Stimulated activated CD4-positive, alpha-beta T cell treated with anti-CD3 and anti-CD28 coated beads, Interleukin-2, amount 100 ng/mL, for 24 hours (primary cell): Measurements from ENCODE around the gene CHCHD3.

Experiments used
- DNase-seq, 2 donors: peaks; one replicate each; pipeline ENCODE4 v3.0.0-alpha.2; 2020

CHCHD3 gene

DNA sequence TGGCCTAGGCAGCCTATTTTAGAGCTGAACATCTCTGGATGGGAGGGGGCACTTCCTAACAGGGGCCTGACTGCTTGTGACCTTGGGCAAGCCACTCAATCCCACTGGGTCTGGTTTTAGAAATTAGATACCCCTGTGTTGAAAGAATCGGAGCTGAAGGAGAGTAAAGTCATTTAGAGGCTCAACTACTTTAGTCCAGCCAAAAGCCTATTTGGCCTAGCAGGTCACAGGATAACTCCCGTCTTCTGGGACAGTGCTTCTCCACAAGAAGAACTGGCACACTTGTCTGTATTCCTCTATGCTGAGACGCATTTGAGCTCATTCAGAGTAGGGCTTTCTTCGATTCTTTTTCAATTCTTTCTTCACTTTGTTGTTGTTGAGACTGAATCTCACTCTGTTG, 224.2 kb downstream of the CHCHD3 start:
- DNase-seq = no peak

DNA sequence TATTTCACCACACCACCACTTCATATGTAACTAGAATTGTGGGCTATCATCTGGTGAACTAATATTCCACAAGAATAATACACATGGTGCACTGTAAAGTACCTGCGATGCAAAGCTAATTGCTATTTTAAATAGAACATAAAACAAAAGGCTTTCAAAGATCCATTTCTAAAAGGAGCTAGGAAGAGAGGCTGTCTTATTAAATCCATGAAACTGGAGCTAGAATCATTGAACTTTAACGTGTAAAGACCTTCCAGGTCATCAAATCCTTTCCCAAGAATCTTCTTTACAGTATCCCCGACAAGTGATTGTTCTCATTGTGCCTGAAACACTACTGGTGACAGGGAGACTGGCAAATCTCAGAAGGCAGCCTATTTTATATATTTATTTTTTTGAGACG, 224.9 kb downstream of the CHCHD3 start:
- DNase-seq = no peak

DNA sequence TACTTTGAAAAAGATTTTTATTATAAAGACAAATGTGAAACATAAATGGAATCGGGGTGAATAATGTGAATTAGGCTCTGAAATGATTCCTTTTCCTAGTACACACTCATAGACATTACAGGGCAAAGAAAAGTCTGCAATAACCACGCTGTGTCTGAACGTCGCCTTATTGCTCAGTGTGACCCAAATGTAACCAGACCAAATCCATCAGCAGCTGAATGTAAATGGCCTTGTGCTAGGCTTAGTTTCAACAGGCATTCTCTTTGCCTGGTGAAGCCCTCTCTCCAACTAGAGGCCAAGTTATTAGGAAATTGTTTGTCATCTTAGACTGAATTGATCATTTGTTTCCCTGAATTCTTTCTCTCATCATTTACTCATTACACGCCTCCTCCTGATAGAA, 225.5 kb downstream of the CHCHD3 start:
- DNase-seq = no peak

DNA sequence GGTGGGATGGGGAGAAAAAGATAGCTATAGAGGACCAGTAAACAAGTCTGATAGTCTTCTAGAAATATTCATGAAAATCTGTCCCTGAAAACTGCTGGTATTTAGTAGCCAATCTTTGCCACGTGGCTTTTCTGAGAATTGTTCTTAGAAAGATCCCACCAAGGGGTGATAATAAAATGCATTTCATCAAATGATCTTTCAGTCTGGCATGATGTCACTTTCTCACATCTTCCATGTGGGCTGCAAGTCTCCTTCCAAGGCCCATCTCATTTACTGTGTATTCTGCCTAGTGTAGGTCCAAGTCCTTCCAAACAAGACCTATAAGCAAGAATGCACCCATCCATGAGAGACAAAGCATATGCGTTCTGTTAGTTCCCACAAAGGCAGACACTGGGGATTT, 226.0 kb downstream of the CHCHD3 start:
- no peak for DNase-seq

DNA sequence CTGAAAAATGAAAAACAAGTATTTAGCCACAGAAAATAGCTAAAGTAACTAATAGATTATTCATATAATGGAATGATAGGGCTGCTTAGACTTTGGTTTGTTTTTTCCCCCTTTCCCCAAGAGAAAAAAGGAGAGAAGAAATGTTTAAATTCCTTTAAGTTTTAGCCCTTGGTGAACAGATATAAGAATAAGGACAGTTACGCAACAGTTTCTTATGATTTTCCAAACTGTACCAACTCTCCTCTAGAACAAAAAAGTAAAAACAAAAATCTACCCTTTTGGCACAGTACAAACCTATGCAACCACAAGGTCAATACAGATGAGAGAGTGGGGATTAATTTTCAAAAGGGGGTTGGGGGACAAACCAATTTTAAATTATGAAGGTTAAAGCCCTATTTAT, 227.7 kb downstream of the CHCHD3 start:
- no peak for DNase-seq

DNA sequence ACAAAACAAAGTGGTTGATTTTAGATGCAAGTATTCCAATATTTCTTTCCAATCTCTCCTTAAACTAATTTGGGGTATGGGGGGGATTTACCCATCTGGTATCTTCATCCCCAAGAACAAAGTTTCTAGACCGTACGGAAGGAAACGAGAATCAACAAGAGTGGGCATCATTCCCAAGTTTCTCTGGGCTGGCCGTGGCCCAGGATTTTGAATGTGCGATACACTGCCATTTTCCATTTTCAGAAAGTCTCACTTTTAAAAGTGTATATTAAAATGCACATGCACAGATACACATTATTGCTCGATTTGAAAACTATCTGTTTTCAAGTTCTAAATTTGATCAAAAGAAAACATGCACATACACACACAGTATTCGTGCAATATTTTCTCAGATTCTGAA, 234.5 kb downstream of the CHCHD3 start:
- DNase-seq = no peak

DNA sequence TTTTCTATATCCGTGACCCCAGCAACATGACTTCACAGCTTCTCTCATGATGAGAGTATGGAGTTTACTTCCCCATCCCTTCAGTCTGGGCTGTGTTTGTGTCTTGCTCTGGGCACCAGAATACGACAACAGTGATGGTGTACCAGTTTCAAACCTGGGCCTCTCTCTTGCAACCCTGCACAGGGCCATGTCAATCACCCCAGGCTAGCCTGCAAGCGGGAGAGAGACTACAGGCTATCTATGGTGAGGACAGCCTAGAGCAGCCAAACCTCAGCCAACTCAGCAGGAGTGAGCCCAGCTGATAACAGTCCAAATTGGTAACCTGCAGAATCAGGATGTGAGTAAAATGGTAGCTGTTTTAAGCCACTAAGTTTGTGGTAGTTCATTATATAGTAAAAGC, 235.8 kb downstream of the CHCHD3 start:
- no peak for DNase-seq

DNA sequence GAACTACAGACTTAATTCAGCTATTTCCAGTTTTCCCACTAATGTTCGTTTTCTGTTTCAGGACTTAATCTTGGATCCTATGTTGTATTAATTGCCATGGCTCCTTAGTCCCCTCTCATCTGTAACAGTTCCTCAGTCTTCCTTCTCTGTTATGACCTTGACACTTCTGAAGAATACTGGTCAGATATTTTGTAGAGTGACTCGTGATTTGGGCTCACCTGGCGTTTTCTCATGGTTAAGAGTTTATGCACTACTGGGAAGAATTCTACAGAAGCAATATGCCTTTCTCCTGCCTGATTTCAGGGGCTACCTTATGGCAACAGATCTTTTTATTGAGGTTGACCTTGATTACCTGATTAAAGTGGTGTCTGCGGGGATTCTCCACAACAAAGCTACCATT, 239.4 kb downstream of the CHCHD3 start:
- DNase-seq = no peak

DNA sequence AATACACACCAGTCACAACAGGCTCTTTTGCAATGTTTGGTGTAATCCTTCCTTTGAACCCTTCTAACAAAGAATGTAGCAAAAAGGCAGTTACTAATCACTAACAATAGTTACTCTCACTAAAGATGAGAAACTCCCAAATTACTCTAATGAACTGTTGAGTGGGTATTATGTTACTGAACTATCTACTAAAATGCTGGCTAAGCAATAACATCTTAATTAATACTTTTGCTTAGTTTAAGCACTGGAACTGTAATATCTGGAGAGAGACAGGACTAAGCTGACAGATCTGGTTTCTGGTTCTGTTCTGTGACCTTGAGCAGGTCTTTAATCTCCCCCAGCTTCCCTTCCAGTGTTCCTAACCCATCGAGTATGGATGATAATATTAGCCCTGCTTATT, 241.7 kb downstream of the CHCHD3 start:
- no peak for DNase-seq

DNA sequence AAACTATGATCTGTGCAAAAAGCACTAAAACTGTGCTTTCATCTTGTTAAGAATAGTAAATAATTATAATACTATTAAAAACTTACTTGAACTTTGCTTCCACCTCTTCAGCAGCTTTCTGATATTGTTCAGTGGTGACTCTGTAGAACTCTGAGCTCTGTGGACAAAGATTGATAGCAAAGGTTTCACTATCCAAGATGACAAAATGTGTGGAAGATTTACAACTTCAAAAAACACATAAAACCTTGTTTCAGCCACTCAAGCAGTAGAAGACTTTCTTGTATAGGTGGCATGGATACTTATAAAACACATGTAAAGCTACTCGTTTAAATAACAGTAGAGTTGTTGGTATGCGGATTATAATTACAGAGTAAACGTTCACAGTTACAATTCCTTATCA, 243.6 kb downstream of the CHCHD3 start:
- DNase-seq = no peak

DNA sequence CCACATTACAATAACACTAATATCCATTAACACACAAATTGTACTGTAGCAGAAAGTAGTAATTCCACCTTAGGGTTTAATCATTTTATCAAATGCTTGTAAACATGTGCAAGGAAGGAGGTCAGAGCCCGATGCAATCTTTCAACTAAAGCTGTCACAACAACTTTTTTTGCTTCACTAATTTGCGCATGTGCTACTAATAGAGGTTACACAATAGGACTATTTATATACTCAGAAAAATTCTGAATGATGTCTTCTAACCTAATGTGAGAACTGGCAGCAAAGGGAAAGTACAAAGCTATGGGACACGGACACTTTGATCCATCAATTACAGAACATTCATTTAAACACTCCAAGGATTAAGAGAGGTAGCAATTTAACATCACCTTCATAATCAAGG, 244.4 kb downstream of the CHCHD3 start:
- no peak for DNase-seq

DNA sequence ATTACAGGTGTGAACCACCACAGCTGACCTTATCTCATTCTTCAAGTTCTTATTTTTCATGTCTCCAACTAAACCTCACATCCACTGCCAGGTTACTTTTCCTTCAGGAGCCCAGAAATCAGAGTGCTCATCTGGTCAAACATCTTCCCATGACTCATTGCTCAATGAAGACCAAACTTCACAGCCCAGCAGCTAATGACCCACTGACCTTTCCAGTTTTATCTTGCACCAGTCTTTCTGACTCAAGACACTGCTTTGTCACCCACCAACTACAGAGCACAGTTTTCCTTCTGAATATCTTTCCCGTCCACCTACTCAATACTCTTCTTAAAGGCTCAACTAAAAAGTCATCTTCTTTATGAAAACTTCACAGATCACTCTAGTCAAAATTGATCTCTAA, 245.1 kb downstream of the CHCHD3 start:
- DNase-seq = no peak

DNA sequence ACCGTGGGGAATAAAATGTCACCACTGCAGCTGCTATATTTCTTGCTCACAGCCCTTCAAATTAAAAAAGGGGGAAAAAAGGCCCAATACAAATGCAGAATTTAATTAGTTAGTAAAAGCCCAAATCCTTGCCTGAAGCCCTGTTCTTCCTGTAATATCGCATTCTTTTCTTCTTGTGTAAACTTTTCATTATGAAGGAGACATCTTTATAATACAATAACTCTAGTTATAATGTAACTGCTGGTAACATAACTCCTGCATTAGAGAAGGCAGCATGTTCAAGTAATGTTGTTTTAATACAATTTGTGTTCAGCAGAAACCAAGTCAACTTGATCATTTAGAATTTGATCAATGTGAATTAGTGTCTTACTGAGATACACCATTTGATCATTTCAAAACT, 250.9 kb downstream of the CHCHD3 start:
- DNase-seq = no peak

DNA sequence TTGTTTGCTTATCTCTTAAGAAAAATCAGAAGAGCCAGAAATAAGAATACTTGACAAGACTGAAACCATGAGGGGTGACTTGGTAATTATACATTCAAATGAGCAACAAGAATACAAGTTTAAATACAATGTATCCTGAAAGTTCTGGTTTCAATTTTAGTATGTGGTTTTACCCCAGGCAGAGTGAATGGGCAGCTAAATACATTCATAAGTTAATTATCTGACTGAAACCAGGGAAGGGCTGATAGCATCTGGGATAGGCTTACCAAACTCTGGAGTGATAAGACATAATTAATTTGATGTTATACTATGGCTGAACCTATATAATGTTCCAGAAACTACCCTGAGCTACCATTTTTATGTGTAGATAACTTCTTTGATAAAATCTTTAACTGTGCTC, 253.4 kb downstream of the CHCHD3 start:
- no peak for DNase-seq

DNA sequence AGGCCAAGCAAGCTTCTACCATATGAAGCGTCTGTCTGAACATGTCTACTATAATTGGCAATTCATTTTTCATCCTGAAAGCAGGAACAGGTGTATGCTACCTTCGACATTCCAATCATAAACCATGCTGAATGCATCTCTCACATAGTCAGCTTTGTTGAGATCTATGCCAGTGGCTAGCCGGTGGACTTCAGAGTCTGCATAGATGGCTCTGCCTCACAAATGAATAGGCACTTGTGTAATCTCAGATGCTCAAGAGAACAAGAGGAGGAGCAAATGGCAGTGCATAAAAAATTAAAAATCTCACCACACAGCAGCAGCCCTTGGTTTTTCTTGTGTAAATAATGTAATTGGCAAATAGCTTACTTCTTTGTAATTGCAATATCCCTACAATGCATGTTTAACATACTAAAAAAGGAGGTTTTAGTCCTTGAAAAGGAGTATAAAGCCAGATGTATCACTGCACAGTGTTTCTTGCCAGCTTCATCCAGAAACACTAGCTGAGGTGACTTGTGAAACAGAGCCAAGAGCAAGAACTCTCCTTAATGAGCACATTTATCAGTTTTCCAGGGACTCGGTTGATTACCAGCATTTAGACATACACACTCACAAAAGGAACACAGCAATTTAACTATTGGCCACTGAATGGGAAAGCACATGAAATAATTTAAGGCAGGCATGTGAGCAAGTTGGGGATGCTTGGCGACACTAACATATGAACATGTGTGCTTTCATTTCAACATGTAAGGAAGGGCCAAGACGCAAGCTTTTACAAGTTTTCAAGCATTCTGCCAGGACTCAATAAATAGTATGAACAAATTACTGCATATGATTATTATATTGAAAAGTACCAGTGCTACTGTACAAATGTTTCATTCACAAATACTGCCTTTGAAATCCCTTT, 255.7 kb downstream of the CHCHD3 start:
- DNase-seq = no peak

DNA sequence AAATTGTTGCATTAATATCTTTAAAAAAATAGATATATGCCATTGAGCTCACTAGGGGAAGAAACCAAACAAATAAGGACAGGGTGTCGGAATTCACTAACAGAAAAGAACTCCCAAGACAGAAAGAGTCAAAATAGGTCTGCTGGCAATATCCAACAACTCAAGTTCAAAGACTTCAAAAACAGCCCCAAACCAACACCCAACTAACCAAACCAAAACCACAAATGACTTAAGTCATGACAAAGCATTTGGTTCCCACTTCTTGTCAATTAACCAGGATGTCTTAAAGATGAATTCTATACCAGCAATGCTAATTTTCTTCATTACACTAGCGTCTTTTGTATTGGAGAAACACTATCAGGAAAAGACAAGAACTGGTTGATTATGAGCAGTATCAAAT, 256.7 kb downstream of the CHCHD3 start:
- no peak for DNase-seq

DNA sequence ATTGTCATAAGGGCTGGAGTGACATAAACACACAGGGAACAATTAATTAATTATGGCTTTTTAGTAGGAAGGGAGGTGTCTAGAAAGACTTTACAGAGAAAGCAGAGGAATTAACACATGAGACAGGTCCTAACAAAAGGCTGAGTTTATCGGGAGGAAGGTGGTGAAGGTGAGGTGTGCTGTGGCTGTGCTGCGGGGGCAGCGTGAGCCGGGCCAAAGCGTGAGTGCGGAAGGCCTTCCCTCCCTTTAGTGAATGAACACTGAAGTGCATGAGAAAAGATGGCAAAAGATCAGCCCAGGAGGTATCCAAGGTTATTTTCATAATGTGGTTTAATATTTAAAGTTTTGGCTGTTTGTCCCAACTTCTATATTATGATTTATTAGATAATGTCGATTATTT, 262.2 kb downstream of the CHCHD3 start:
- DNase-seq = no peak

DNA sequence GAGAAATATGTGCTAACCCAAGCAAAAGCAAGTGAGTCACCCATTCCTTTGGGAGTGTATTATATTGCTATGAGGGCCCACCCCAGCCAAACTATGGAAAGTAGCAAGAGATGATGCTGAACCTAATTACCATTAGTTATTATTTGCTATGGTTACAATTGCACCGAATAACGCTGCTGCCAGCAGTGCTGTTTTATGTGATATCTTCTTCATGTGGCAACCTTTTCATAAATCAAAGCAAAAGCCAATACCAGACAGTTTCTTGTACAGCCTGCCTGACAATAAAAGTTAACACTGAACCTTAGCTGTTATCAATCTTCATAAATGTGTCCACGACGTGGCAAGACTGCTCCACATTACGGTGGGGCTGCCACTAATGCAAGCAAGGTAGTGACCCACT, 263.9 kb downstream of the CHCHD3 start:
- DNase-seq = no peak

DNA sequence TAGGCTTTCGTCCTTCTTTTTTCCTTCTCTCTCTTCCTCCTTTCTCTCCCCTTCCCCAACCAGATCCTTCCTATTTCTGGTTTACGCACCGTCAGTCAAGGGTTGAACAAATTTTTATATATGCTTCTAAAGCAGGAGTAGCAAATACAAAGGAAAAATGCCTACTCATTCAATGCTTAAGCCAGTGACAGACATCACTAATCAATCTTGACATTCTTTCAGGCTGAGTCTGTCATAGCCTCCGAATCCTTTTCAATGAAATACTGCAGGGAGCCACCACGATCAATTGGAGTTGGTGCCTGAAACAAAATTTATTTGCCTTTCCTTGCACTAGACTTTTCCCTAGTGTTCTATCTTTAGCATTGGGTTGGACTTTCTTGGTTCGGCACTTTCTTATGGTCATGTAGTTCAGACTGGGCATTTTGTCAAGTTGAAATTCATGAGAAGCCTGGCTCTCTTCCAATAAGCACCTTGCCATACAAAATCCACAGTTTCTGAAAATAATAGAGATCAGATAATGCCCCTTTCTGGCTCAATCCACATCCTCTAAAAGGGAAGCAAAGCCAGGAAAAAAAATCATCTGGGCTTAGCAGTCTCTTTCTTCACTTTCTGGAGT, 266.1 kb downstream of the CHCHD3 start:
- no peak for DNase-seq

DNA sequence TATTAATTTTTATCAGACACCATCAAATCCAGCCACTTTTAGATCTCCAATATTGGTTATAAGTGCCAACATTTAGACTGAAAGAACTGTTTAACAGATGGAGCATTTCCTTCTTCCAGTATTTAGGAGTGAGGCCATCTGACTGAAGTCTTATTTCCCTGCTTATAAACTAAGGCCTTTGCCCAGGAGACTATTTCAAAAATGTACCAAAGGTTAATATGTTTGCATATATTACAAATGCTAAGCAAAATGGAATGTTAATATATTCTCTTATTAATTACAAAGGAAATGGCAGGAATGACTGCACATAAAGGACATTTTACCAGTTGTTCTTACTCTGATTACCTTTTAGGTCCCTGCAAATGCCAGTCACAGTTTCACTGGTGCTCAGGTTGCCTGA, 266.8 kb downstream of the CHCHD3 start:
- DNase-seq = no peak

DNA sequence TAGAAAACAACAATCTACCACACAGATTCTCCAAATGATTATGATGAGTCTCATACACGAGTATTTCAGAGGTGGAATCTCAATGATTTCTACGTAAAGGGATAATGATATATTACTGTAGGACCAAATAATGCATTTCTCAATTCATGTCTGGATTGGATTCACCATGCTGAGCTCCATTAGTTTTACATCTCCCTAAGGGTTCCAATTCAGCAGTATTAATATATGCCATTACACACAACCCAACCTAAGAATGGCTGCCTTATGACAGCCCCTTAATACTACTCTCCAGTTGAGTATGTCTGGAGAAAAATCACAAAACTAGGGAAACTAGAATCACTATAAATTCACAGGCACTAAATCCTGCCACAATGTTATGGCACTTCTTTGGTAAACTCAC, 271.3 kb downstream of the CHCHD3 start:
- no peak for DNase-seq

DNA sequence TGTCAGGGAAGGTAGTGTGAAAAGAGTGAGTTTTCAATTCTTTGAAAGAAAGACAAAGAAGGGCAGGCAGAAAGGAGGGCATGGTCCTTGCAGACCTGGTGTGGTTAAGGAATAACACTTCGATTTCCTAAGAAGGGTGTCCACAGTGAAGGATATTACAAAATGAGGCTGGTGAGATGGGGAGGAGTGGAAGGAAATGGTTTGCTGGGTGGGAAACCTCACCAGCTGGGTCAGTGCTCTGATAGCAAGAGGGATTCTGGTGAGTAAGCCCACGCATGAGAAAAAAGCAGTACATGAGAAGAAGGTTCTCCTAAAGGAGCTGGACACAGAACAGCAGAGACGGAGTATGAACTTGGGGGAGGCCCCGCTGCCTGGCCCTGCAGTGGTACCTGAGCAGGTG, 275.1 kb downstream of the CHCHD3 start:
- no peak for DNase-seq

DNA sequence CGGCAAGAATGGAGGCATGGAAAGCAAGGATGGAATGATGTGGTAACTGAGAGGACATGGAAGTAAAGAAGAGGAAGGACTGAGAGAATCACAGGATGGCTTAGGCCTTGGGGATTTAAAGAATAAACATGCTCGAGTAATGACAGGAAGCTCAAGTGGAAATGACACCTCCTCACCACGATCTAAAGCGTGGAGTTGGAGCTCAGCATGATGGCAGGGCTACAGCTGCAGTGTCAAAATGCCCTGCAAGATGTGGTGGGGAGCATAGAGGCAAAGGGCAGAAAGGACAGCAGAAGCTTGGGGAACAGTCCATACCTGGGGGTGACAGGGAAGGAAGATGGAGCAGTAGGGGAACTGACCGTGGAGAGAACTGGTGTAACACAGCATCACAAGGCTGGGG, 276.1 kb downstream of the CHCHD3 start:
- DNase-seq = no peak

DNA sequence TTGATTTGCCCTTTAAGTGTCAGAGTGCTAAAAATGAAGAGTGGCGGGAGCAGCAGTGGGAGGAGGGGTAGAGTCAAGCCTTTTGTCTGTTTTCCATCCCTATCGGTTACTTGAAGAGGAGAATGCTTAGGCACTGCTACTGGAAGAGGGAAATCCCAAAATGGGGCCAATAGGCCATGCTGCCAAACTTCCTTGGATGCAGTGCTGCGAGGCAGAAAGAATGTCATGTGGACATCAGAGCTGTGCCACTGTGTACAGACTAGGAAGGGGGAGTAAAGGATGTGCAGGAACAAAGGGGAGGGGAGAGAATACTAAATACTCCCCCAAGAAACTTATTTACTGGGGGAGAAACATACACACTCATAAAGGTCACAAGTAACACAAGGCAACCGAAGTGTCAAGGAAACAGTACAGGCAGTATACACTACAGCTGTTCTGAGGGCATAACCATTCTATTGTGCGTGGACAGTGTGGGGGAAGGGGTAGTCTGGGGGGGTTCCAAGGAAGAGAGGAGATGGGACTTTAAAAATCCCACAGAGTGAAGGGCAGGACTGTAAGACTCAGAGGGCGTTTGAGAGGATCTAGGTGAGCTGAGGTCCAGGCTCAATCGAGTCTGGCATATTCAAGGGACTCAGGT, 276.9 kb downstream of the CHCHD3 start:
- DNase-seq = no peak
